ENCODE results near the gene PACRG.

DNA sequence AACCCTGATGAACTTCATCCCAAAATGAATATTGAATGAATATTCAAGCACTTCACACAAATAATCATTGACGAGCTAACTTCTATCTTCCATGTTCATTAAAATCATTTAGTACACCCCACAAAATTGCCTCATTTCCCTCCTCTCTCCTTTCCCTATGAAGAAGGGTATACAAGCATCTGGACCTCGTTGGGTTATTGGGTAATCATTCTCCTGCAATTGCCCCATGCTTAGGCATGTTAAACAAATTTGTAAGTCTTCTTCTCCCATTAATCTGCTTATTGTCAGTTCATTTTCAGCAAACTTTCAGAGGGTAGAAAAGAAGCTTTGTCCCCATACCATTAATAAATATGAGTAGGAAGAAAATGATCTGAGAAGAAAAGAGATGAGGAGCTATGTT lies 27.8 kb upstream of the PACRG start:
- TF ChIP-seq POLR2AphosphoS5 (IDR thresholded peaks at IDR 0.05; ENCODE audit: insufficient read depth, low read depth, low read length) (no peak), CTCF (IDR thresholded peaks at IDR 0.05; ENCODE audit: extremely low read depth in 1 of 2, insufficient read depth in 1 of 2, low read depth in 1 of 2, low read length in 2 of 2) (no peak), EZH2 (IDR thresholded peaks at IDR 0.05; ENCODE audit: borderline replicate concordance, low read depth, low read length, severe bottlenecking) (no peak), POLR2A (IDR thresholded peaks at IDR 0.05; ENCODE audit: low read depth, low read length) (no peak), FOS (IDR thresholded peaks at IDR 0.05; ENCODE audit: borderline replicate concordance, insufficient read depth, low read length) (no peak), MAX (IDR thresholded peaks at IDR 0.05; ENCODE audit: insufficient read depth, insufficient read length) (no peak)
